ENCODE measurements around the gene DBP.

DBP gene

GRCh38 chr19:48582168-48582567 is 55.0 kb downstream of the DBP start:
- no peak for DNase-seq (ENCODE audit: low read depth in 4 of 4, low spot score in 1 of 4)

All from stimulated activated CD4-positive, alpha-beta T cell treated with anti-CD3 and anti-CD28 coated beads, Interleukin-1b, Interleukin-23, amount 100 ng/mL, for 24 hours (primary cell).